ENCODE data around the gene PRSS53.

PRSS53 gene

DNA sequence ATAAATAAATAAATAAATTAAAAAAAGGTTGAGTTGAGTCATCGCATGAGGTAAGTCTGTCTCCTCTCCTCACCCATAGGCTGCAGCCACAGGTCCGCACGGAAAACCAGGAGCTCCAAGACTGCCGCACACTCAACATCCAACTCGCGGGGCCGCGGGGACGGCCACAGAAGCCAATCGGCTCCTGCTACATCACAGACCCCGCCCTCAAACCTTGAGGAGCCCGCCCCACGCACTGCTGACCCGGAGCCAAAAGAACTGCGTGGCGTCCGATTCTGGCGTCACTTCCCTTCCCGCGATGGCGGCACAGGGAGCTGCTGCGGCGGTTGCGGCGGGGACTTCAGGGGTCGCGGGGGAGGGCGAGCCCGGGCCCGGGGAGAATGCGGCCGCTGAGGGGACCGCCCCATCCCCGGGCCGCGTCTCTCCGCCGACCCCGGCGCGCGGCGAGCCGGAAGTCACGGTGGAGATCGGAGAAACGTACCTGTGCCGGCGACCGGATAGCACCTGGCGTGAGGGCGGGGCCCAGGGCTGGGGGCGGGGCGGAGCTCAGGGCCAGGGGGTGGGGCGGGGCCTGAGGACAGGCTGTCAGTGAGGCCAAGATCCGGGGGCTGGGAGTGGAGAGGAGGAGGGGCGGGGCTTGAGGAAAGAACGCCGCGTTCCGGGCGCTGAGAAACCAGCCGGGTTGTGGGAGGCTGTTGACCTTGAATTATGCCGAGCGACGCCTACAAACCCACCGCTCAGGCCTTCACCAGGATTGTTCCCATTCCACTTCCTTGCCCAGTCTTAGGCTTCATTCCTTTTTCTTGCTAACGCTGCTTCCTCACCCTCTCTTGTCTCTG, 28.9 kb upstream of the PRSS53 start, which contains the start of gene KAT8:
KAT8 (plus strand) TSS at position 281 of the 839 bp plus-strand sequence; CDS start at position 299, 18 bp downstream.
- DNase-seq (ENCODE audit: low read depth), result peak; percentile 100
- peak within 1 kb of the TSS; percentile 80 for H3K4me3 ChIP-seq (ENCODE audit: low read length)
- TF ChIP-seq, protein P1, sequence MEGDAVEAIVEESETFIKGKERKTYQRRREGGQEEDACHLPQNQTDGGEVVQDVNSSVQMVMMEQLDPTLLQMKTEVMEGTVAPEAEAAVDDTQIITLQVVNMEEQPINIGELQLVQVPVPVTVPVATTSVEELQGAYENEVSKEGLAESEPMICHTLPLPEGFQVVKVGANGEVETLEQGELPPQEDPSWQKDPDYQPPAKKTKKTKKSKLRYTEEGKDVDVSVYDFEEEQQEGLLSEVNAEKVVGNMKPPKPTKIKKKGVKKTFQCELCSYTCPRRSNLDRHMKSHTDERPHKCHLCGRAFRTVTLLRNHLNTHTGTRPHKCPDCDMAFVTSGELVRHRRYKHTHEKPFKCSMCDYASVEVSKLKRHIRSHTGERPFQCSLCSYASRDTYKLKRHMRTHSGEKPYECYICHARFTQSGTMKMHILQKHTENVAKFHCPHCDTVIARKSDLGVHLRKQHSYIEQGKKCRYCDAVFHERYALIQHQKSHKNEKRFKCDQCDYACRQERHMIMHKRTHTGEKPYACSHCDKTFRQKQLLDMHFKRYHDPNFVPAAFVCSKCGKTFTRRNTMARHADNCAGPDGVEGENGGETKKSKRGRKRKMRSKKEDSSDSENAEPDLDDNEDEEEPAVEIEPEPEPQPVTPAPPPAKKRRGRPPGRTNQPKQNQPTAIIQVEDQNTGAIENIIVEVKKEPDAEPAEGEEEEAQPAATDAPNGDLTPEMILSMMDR (IDR thresholded peaks at IDR 0.05; ENCODE audit: insufficient read depth, low read depth, low read length, missing control alignments), result no peak

DNA sequence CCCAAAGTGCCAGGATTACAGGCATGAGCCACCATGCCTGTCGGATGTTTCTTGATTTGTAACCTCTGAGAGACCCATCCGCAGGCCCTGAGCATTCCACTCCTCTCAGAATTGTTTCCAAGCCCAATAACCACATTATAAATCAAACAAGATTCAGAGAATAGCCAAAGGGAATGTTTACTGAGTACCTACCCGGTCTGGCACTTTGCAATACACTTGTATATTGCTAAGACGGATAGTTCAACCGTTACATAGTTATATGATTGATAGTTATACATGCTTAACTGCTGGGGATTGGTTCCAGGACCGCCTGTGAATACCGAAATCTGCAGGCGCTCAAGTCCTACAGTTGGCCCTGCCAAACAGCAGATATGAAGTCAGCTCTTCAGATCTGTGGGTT, 25.7 kb upstream of the PRSS53 start:
- TF ChIP-seq, protein P1 (IDR thresholded peaks at IDR 0.05; ENCODE audit: insufficient read depth, low read depth, low read length, missing control alignments), result no peak
- DNase-seq (ENCODE audit: low read depth), result no peak
- H3K4me3 ChIP-seq (ENCODE audit: low read length), result no peak overlapping the region

DNA sequence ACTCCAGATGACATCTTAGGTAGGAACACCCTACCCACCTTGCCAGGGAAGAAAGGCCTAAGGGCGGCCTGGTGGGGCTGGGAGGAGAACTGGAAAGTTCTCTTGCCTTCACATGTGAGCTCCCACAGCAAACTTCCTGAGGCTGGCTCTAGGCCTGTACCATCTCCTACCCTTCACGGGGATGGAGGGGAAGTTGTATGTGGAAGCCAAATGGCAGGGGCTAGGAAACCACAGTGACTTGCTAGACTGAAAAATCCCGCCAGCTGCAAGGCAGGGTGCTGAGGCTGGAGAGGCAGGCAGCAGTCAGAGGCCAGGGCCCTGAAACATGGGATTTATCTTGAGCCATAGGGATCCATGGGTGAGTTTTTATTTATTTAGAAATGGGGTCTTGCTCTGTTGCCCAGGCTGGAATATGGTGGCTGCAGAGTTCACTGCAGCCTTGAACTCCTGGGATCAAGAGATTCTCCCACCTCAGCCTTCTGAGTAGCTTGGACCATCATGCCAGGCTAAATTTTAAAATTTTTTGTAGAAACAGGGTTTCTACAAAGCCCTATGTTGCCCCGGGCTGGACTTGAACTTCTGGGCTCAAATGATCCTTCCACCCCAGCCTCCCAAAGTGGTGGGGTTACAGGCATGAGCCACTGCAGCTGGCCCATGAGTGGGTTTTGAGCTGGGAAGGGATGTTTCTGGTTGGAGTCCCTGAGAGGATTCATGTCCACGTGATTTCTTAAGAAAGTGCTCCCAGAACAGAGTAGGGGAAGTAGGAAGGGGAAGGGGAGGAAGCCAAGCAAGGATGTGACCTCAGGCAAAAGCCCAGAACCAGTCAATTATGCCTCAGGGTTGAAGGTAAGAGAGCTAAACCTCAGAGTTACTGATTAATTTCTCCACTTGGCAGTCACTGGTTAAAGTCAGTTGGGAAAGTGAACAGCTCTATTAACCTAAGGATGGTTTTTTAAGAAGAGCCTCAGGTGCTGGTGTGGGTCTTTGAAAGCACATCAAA, 24.7 kb upstream of the PRSS53 start:
- no peak overlapping the region for H3K4me3 ChIP-seq (ENCODE audit: low read length)
- DNase-seq (ENCODE audit: low read depth), result no peak
- TF ChIP-seq, protein P1 (IDR thresholded peaks at IDR 0.05; ENCODE audit: insufficient read depth, low read depth, low read length, missing control alignments), result no peak

DNA sequence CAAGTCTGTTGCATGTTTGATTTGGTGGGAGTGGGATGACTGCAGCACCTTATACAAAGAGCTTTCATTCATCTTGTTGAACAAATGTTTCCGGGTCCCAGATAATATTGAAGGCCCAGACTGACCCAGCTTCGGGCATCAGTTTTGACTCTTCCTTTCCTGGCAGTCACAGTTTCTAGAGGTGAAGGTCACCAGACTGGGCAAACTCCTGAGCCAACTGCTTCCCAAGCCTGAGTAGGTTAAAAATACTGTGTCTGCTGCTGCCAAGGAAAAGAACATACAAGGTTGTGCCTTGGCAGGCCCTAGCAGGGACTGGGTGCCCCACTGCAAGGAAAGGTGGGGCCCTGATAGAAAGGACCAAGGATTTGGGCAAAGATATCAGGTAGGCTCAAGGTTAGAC, 24.0 kb upstream of the PRSS53 start:
- H3K4me3 ChIP-seq (ENCODE audit: low read length), result no peak overlapping the region
- TF ChIP-seq, protein P1 (IDR thresholded peaks at IDR 0.05; ENCODE audit: insufficient read depth, low read depth, low read length, missing control alignments), result no peak
- DNase-seq (ENCODE audit: low read depth), result no peak

DNA sequence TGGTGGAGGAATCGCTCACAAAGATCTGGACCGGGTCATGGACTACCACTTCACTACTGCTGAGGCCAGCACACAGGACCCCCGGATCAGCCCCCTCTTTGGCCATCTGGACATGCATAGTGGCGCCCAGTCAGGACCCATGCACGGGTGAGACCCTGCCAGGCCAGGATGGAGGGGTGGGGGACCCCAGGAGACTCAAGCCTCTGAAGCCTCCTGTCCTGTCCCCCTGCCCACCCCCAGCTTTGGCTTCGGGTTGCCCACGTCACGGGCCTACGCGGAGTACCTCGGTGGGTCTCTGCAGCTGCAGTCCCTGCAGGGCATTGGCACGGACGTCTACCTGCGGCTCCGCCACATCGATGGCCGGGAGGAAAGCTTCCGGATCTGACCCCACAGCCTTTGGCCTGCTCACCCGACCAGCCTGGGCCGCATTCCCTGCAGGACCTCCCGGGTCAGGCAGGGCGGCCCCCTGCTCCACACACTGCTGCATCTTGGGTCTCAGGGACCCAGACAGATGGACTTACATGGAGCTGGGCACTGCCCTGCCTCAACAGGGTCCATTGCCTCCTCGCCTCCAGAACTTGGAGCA, 23.2 kb upstream of the PRSS53 start:
- TF ChIP-seq, protein P1 (IDR thresholded peaks at IDR 0.05; ENCODE audit: insufficient read depth, low read depth, low read length, missing control alignments), result no peak
- DNase-seq (ENCODE audit: low read depth), result no peak
- H3K4me3 ChIP-seq (ENCODE audit: low read length), result no peak overlapping the region

DNA sequence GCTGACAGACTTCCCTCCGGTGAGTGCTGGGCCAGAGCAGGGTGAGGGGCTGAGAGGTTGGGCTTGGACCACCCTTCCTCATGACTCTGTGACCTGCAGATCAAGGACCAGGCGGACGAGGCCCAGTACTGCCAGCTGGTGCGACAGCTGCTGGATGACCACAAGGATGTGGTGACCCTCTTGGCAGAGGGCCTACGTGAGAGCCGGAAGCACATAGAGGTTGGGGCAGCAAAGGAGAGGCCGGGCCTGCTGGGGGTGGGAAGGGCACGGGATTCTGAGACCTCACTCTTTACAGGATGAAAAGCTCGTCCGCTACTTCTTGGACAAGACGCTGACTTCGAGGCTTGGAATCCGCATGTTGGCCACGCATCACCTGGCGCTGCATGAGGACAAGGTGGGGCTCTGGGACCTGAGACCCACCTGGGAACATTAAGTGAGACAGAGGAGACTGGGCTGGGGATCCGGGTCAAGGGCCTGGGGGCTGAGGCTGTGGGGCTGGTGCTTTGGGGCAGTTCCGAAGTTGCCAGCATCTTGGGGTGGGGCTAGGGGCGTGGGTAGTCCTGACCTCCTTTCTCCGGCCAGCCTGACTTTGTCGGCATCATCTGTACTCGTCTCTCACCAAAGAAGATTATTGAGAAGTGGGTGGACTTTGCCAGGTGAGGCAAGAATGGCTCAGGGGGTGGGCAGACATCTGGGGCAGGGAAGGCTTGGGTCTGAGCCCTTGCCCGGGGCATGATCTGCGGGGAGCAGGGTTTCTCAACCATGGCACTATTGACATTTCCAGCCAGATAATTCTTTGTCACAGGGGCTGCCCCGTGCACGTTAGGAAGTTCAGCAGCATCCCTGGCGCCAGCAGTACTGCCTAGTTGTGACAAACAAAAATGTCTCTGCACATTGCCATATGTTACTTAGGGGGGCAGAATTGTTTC, 21.6 kb upstream of the PRSS53 start:
- TF ChIP-seq, protein P1 (IDR thresholded peaks at IDR 0.05; ENCODE audit: insufficient read depth, low read depth, low read length, missing control alignments), result no peak
- H3K4me3 ChIP-seq (ENCODE audit: low read length), result no peak overlapping the region
- no peak for DNase-seq (ENCODE audit: low read depth)

All from epithelial cell of esophagus (primary cell).